NCI-H1417 treated with DMSO at 0.1 percent for 48 hours (cell line): ENCODE measurements around the gene NPEPPS.
"Not testable (repeated sequence)": the region's sequence is repeated elsewhere in the genome, so short reads cannot be mapped to it uniquely, and the experiment has no call there.

Source experiments
- DNase-seq: peaks from one replicate; lab custom pipeline; 2025; lab: John Stamatoyannopoulos, UW

The NPEPPS gene

GRCh38 chr17:47562406-47562705 is 31.4 kb downstream of the NPEPPS start:
- DNase-seq: not testable (repeated sequence)

DNA sequence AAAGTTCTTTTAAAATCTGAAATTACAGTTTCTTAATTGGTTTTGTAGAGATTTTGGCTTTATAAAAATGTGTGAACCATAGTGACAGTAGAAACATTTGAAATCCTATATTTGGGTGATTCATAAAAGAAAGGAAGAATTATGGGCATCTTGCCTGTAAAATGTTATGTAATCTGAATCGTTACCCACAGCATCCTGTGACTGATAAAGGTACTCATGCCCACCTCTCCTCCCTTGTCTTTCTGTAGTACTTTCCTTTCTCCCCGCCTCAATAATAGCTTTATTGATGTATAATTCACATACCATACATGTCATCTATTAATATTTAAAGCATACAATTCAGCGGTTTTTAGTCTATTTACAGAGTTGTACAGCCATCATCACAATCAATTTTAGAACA is 36.4 kb downstream of the NPEPPS start:
- DNase-seq: not testable (repeated sequence)

DNA sequence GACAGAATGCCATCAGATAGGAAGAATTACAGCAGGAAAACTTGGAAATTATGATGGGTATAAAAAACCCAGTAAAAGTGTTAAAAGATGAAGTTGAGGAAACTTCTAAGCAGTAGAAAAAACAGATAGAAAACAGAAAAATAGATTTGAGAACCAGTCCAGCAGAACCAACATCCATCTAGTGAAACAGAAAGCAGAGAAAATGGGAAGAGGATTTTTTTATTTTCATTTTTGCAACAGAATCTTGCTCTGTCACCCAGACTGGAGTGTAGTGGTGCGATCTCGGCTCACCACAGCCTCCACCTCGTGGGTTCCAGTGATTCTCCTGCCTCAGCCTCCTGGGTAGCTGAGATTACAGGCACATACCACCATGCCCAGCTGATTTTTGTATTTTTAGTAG is 41.7 kb downstream of the NPEPPS start:
- DNase-seq: not testable (repeated sequence)

DNA sequence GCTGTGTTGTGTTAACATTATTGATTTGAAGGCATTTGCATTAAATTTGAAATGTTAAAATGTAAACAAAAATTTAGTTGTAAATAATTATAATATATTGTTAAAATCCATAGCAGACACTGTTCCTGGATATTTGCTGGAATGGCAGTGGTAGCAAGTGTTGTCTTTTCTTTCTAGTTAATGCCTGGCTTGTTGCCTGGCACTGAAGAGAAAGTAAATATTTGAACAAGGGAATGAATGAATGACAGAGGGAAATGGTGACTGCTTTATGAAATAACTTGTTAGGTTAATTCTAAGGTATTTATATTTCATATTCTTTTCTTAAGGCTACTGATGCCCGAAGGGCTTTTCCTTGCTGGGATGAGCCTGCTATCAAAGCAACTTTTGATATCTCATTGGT is 51.5 kb downstream of the NPEPPS start:
- not testable (repeated sequence) for DNase-seq

GRCh38 chr17:47586378-47587055 is 55.6 kb downstream of the NPEPPS start:
- not testable (repeated sequence) for DNase-seq

DNA sequence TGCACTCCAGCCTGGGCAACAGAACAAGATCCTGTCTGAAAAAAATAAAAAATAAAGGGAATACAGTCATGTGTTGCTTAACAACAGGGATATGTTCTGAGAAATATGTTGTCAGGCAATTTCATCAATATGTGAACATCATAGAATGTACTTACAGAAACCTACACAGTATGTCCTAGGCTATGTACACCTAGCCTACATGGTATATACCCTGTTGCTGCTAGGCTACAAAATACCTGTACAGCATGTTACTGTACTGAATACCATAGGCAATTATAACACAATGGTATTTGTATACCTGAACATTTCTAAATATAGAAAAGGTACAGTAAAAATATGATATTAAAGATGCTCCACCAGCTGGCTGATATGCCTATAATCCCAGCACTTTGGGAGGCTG is 62.6 kb downstream of the NPEPPS start:
- DNase-seq: not testable (repeated sequence)

DNA sequence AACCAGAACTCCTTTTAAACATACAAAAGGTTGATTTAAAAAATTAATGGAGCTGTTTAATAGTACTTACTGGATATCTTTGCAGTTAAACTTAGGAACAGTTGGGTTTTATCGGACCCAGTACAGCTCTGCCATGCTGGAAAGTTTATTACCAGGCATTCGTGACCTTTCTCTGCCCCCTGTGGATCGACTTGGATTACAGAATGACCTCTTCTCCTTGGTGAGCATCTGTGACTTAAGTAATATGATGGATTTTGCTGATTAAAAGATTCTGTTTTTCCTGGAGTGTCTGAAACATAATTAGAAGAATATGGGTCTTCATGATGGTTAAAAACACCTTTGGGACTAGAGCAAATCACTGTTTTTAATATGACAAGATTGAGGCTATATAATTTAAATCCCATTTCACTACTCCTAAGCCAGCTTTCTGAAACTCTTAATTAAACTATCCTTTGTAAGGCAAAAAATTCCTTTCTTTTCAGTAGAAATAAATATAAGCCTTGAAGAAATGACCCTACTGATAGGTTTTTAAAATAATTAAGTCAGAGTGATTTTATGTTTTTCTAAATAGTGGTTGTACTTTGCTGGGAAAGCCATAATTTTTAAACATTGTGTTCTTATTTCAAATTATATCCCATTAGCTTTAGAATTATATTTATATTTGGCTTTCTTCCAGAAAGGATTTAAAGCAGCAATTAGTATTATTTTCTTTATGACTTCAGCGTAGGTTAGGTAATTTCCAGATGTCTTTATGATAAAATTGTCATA is 73.1 kb downstream of the NPEPPS start:
- DNase-seq: no peak

DNA sequence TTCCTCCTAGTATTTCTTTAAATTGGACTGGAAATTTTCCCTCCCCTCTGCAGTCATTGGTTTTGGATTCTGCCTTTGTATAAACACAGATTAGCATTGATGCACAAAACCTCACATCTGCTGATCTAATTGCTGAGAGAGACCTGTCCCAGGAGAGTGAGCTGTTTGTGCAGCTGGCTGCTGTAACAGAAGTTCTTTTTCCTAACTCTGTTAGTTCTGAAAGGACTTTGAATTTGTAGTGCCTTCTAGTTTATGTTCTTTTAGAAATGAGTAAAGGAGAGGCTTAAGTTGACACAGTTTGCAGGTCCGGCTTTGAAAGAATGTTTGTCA is 73.7 kb downstream of the NPEPPS start:
- no peak for DNase-seq

DNA sequence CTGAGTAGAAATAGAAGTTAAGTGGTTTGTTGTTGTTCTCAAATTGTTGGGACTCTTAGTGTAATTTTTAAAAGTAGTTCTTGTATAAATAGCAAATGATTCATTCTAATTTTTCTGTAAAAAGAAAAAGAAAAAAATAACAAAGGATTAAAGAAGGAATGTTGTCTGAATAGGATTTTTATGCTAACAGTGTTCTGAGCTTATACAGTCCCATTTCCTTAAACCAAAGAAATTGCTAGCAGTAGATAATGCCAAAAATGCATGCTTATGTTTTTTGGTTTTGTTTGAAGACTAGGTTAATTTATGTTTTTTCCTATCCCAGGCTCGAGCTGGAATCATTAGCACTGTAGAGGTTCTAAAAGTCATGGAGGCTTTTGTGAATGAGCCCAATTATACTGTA is 74.1 kb downstream of the NPEPPS start:
- DNase-seq: no peak

GRCh38 chr17:47607481-47607880 is 76.6 kb downstream of the NPEPPS start:
- DNase-seq: no peak

DNA sequence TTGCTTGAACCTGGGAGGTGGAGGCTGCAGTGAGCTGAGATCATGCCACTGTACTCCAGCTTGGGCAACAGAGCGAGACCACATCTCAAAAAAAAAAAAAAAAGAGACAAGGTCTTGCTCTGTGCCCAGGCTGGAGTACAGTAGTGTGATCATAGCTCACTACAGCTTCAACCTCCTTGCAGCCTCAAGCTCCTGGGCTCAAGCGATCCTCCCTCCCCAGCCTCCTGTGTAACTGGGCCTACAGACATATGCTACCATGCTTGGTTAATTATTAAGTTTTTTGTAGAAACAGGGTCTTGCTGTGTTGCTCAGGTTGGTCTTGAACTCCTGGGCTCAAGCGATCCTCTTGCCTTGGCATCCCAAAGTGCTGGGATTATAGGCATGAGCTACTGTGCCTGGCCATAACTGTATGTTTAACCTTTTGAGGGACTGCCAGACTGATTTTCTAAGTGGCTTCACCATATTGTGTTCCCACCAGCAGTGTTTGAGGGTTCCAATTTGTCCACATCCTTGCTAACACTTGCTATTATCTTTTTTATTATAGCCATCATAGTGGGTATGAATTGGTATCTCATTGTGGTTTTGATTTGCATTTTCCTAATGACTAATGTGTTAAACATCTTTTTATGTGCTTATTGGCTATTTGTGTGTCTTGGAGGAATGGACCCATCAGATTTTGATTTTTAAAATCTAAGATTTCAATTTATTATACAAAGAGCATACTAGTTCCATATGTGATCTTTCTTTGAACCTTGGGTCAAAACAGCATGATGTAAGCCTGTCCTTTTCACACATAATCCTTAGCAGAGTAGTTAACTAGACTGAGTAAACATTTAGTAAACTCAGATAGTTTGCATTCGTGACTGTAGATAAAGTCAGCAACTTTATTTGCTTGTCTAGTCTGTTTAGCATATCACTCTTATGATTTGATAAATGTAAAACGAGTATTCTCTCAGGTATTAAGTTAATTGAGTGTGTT is 80.8 kb downstream of the NPEPPS start:
- no peak for DNase-seq

- no peak for DNase-seq
Observed at GRCh38 chr17:47615766-47616424, 85.0 kb downstream of the NPEPPS start.

DNA sequence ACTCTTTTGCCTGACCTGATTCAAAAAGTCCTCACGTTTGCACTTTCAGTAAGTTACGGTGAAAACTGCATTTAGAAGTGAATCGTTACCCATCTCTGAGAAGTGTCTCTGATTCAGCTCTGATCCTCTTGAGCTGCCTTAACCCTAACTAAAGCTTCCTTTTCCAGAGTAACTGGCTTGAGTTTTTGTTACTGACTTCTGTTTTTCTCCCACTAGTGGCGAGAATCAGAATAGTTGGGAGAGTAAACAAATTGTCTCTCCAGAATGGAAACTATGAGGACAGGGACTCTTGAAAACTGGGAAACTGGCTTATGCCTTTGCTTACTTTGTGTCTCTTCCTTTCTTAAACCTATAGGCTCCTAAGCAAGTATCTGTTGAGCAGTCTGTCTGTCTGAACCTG is 87.5 kb downstream of the NPEPPS start:
- no peak for DNase-seq

DNA sequence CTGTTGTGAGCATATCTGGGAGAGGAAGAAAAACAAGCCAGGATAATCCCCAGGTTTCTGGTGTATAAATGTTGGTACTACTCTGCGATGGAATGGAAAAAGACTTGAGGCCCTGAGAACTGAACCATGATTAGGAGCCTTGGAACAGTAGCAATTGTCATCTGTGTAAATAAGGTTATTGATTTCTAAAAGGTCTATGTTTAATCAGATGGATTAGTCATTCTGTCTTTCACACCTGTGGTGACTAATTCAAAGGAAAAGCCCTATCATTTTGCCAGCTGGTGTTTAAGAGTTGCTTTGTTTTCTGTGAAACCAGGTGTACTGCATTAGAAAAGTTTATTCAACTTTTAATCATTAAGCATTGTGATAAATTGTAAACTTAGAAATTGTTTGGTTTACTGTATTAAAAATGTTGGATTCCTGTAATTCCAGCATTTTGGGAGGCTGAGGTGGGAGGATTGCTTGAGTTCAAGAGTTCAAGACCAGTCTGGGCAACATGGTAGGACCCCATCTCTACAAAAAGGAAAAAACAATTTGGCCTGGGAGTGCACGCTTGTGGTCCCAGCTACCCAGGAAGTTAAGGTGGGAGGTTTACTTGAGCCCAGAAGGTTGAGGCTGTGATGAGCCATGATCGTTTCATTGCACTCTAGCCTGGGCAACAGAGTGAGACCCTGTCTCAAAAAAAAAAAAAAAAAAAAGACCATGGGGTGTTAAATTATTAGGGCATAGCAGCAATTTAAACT is 89.8 kb downstream of the NPEPPS start:
- no peak for DNase-seq

- no peak for DNase-seq
Observed at GRCh38 chr17:47621293-47622179, 90.6 kb downstream of the NPEPPS start.

- no peak for DNase-seq
Observed at GRCh38 chr17:47622180-47622549, 91.3 kb downstream of the NPEPPS start.

DNA sequence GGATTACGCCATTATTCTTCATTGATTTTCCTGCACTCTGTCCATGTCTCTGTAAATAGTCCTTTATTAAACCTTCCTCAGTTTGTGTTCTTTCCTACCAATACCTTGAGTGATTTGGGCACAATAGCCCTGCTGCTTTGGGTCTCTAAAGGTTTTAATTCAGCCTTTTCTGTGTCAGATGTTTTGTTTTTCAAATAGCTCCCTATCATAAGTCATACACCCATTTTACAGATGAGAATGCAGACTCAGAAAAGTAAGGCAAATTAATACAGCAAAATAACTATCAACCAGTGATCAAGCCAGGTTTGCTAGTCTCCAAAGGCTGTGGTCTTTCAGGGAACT is 93.8 kb downstream of the NPEPPS start:
- DNase-seq: no peak

- DNase-seq: no peak
Observed at GRCh38 chr17:47628014-47628566, 97.2 kb downstream of the NPEPPS start.

GRCh38 chr17:47629826-47630225 is 98.9 kb downstream of the NPEPPS start:
- DNase-seq: no peak

- no peak for DNase-seq
Observed at GRCh38 chr17:47630614-47631013, 99.7 kb downstream of the NPEPPS start.
